ENCODE data around the gene CAMP. TPM values are rescaled to one million over a fixed set of nuclear protein-coding genes. Genes with fewer than 3 reads are reported as not detected.
A peak's percentile ranks its signal among the peaks of the same experiment; 100 is the strongest.

CAMP gene
- total and polyA plus RNA-seq, 2 of the 13 experiments (the other 11 are each of a cell fraction or from before 2014, with no cell fraction given): not detected

DNA sequence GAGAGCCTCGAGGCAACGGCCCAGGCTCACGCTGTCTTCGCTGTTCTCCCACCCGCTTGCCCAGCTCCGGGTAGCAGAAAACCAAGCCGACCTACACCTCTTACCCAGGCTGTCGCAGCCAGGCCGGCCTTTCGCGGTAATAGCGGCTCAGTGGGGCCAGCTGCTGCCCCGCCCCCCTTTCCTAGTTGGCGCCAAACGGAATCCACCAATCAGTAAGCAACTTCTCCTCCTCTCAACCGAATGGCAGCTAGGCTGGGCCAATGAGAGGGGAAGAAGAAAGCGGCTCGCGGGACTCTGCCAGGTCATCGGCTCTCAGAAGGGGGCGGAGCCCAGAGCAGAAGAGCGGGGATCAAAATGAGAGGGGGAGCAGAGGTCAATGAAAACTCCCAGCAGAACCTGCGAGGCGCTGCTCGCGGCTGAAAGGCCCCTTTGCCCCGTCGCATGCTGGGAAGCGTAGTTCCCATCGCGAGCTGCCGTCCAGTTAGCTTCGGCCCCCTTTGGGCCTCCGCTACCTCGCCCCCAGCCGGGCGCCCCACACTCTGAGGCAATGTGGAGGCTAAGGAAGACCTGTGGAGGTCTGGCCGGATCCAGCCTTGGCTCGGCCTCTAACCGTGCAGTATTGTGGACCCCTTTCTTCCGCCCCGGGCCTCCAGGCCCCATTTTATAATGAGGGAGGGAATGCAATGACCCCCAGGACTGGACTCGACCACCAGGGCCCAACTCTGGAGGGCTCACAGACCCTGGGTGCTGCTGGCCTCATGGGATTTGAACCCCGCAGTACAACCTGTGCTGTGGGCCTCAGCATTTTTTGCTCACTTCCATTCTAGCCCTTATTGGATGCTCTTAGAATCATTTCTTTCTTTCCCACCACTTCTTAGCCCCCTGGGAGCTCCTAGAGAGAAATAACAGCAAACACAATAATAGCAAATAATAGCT is 34.8 kb upstream of the CAMP start, which contains the start of gene CDC25A (continued):
- TF ChIP-seq SP4 (CRISPR knock-in tag; IDR thresholded peaks at IDR 0.05) (peak; percentile 75), KLF16 (CRISPR knock-in tag; IDR thresholded peaks at IDR 0.05) (peak; percentile 98 to 100), MAFF (IDR thresholded peaks at IDR 0.05; ENCODE audit: low read depth, low read length) (no peak), KLF9 (CRISPR knock-in tag; IDR thresholded peaks at IDR 0.05; ENCODE audit: low read depth) (peak; percentile 100), ZSCAN9 (CRISPR knock-in tag; IDR thresholded peaks at IDR 0.05; ENCODE audit: borderline replicate concordance) (peak; percentile 11; the same call in 1 of the 2 replicates), ZNF263 (CRISPR knock-in tag; IDR thresholded peaks at IDR 0.05) (0 out of 2 replicates have a peak, but pooled peaks have one; percentile 25), RAD21 (CRISPR knock-in tag; IDR thresholded peaks at IDR 0.05) (peak; percentile 33; the same call in 1 of the 2 replicates), MEIS2 (CRISPR knock-in tag; IDR thresholded peaks at IDR 0.05) (peak; percentile 23; the same call in 1 of the 2 replicates), SETDB1 (CRISPR knock-in tag; IDR thresholded peaks at IDR 0.05; ENCODE audit: borderline replicate concordance) (no peak), ZMAT3 (CRISPR knock-in tag; conservative IDR thresholded peaks at IDR 0.05) (no peak), GLI4 (CRISPR knock-in tag; IDR thresholded peaks at IDR 0.05; ENCODE audit: borderline replicate concordance) (no peak), MATR3 (CRISPR knock-in tag; IDR thresholded peaks at IDR 0.05) (no peak), ZNF501 (CRISPR knock-in tag; IDR thresholded peaks at IDR 0.05) (peak; percentile 61; the same call in 1 of the 2 replicates), SNAPC2 (CRISPR knock-in tag; IDR thresholded peaks at IDR 0.05) (peak; percentile 58; the same call in 1 of the 2 replicates), RXRB (CRISPR knock-in tag; IDR thresholded peaks at IDR 0.05; ENCODE audit: borderline replicate concordance) (peak; percentile 29; the same call in 1 of the 2 replicates), KMT2B (CRISPR knock-in tag; IDR thresholded peaks at IDR 0.05) (peak; percentile 68), MAFG (CRISPR knock-in tag; IDR thresholded peaks at IDR 0.05) (no peak), XBP1 (CRISPR knock-in tag; IDR thresholded peaks at IDR 0.05) (no peak), RBFOX2 (IDR thresholded peaks at IDR 0.05; ENCODE audit: low read depth, low read length) (peak; percentile 35; the same call in 1 of the 2 replicates)
- TF ChIP-seq, protein P1, sequence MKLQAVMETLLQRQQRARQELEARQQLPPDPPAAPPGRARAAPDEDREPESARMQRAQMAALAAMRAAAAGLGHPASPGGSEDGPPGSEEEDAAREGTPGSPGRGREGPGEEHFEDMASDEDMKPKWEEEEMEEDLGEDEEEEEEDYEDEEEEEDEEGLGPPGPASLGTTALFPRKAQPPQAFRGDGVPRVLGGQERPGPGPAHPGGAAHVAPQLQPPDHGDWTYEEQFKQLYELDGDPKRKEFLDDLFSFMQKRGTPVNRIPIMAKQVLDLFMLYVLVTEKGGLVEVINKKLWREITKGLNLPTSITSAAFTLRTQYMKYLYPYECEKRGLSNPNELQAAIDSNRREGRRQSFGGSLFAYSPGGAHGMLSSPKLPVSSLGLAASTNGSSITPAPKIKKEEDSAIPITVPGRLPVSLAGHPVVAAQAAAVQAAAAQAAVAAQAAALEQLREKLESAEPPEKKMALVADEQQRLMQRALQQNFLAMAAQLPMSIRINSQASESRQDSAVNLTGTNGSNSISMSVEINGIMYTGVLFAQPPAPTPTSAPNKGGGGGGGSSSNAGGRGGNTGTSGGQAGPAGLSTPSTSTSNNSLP (IDR thresholded peaks at IDR 0.05; ENCODE audit: low read depth, low read length): peak; percentile 65; the same call in 1 of the 2 replicates
- TF ChIP-seq, protein P2, sequence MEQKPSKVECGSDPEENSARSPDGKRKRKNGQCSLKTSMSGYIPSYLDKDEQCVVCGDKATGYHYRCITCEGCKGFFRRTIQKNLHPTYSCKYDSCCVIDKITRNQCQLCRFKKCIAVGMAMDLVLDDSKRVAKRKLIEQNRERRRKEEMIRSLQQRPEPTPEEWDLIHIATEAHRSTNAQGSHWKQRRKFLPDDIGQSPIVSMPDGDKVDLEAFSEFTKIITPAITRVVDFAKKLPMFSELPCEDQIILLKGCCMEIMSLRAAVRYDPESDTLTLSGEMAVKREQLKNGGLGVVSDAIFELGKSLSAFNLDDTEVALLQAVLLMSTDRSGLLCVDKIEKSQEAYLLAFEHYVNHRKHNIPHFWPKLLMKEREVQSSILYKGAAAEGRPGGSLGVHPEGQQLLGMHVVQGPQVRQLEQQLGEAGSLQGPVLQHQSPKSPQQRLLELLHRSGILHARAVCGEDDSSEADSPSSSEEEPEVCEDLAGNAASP (CRISPR knock-in tag; IDR thresholded peaks at IDR 0.05; ENCODE audit: borderline replicate concordance): peak; percentile 16; the same call in 1 of the 2 replicates
- TF ChIP-seq, protein P3, sequence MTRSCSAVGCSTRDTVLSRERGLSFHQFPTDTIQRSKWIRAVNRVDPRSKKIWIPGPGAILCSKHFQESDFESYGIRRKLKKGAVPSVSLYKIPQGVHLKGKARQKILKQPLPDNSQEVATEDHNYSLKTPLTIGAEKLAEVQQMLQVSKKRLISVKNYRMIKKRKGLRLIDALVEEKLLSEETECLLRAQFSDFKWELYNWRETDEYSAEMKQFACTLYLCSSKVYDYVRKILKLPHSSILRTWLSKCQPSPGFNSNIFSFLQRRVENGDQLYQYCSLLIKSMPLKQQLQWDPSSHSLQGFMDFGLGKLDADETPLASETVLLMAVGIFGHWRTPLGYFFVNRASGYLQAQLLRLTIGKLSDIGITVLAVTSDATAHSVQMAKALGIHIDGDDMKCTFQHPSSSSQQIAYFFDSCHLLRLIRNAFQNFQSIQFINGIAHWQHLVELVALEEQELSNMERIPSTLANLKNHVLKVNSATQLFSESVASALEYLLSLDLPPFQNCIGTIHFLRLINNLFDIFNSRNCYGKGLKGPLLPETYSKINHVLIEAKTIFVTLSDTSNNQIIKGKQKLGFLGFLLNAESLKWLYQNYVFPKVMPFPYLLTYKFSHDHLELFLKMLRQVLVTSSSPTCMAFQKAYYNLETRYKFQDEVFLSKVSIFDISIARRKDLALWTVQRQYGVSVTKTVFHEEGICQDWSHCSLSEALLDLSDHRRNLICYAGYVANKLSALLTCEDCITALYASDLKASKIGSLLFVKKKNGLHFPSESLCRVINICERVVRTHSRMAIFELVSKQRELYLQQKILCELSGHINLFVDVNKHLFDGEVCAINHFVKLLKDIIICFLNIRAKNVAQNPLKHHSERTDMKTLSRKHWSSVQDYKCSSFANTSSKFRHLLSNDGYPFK (CRISPR knock-in tag; IDR thresholded peaks at IDR 0.05; ENCODE audit: borderline replicate concordance): peak; percentile 45; the same call in 1 of the 2 replicates
- TF ChIP-seq, protein P4, sequence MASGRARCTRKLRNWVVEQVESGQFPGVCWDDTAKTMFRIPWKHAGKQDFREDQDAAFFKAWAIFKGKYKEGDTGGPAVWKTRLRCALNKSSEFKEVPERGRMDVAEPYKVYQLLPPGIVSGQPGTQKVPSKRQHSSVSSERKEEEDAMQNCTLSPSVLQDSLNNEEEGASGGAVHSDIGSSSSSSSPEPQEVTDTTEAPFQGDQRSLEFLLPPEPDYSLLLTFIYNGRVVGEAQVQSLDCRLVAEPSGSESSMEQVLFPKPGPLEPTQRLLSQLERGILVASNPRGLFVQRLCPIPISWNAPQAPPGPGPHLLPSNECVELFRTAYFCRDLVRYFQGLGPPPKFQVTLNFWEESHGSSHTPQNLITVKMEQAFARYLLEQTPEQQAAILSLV (CRISPR knock-in tag; IDR thresholded peaks at IDR 0.05; ENCODE audit: borderline replicate concordance): peak; percentile 68; the same call in 1 of the 2 replicates

Measured in HepG2 (cell line).